Renal cortical epithelial cell (primary cell): ENCODE measurements around the gene USP22. TPM values are rescaled to one million over a fixed set of nuclear protein-coding genes. Genes with fewer than 3 reads are reported as not detected.

Source experiments
- DNase-seq: peaks from one replicate; pipeline ENCODE4 v3.0.0-alpha.2; 2011; ENCODE audit warnings: low read depth
- total RNA-seq: library from RNA; depleted of rRNA; stranded (reverse); fragments of >200 nt; gene quantifications from 2 replicates; pipeline ENCODE4 v1.2.3, GENCODE V29; 2014

USP22 gene
- total RNA-seq, 1 donor from 2014 or later, result 372 TPM

GRCh38 chr17:21019976-21020586 lies 22.7 kb downstream of the USP22 start:
- DNase-seq, result no peak

GRCh38 chr17:21018894-21019293 lies 23.9 kb downstream of the USP22 start:
- no peak for DNase-seq

- DNase-seq, result no peak
These were observed 24.9 kb downstream of the USP22 start for GRCh38 chr17:21017861-21018260.

- DNase-seq, result no peak
These were observed 25.6 kb downstream of the USP22 start for GRCh38 chr17:21017256-21017655.

- DNase-seq, result no peak
These were observed 26.0 kb downstream of the USP22 start for GRCh38 chr17:21016826-21017225.

- DNase-seq, result no peak
These were observed 27.2 kb downstream of the USP22 start for GRCh38 chr17:21015564-21015963.

GRCh38 chr17:21014498-21014897 lies 28.3 kb downstream of the USP22 start:
- DNase-seq, result no peak

GRCh38 chr17:21013983-21014382 lies 28.8 kb downstream of the USP22 start:
- no peak for DNase-seq

- DNase-seq, result no peak
These were observed 30.1 kb downstream of the USP22 start for GRCh38 chr17:21012736-21013135.

GRCh38 chr17:21010705-21011596 lies 31.9 kb downstream of the USP22 start:
- DNase-seq, result no peak

GRCh38 chr17:21008992-21009671 lies 33.7 kb downstream of the USP22 start:
- no peak for DNase-seq

- no peak for DNase-seq
These were observed 34.5 kb downstream of the USP22 start for GRCh38 chr17:21008160-21008915.

- no peak for DNase-seq
These were observed 35.2 kb downstream of the USP22 start for GRCh38 chr17:21007646-21008045.

- no peak for DNase-seq
These were observed 37.0 kb downstream of the USP22 start for GRCh38 chr17:21005803-21006202.

GRCh38 chr17:21005367-21005766 lies 37.4 kb downstream of the USP22 start:
- DNase-seq, result no peak

- no peak for DNase-seq
These were observed 38.5 kb downstream of the USP22 start for GRCh38 chr17:21004016-21004930.

GRCh38 chr17:21003007-21003621 lies 39.7 kb downstream of the USP22 start:
- DNase-seq, result no peak

GRCh38 chr17:21002309-21003006 lies 40.4 kb downstream of the USP22 start:
- DNase-seq, result no peak

GRCh38 chr17:21001813-21002221 lies 41.0 kb downstream of the USP22 start:
- DNase-seq, result no peak
